Hepatic stellate cell (primary cell): ENCODE measurements around the gene S100A14.
A peak's percentile ranks its signal among the peaks of the same experiment; 100 is the strongest.

Source experiments
- DNase-seq: peaks from one replicate; pipeline ENCODE4 v3.0.0; 2011; ENCODE audit warnings: low spot score

The S100A14 gene

DNA sequence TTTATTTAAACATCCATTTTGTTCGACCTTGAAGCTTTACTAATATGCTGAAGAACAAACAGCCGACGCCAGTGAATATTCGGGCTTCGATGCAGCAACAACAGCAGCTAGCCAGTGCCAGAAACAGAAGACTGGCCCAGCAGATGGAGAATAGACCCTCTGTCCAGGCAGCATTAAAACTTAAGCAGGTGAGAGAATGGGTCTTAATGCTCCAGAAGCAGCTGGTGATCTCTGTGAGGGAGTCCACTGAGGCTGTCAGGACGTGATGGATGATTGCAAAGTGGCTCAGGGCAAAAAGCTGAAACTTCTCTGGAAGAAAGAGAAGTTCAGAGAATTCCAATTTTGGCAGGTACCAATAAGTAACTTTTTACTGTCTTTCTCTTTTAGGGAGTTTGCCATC lies 22.1 kb upstream of the S100A14 start:
- no peak for DNase-seq

DNA sequence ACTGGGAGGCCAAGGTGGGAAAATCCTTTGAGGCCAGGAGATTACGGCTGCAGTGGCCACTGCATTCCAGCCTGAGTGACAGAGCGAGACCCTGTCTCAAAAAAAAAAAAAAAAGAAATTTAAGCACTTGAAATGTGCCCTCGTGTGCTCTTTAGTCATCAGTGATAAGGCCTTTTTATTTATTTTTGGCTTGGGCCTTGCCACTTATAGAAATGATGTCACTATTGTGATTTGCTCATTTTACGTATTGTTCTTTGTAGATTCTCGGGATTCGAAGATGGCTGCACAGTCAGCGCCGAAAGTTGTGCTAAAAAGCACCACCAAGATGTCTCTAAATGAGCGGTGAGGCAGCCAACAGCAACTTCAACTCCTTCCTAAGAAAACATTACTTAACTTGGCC lies 20.2 kb upstream of the S100A14 start:
- DNase-seq = no peak

DNA sequence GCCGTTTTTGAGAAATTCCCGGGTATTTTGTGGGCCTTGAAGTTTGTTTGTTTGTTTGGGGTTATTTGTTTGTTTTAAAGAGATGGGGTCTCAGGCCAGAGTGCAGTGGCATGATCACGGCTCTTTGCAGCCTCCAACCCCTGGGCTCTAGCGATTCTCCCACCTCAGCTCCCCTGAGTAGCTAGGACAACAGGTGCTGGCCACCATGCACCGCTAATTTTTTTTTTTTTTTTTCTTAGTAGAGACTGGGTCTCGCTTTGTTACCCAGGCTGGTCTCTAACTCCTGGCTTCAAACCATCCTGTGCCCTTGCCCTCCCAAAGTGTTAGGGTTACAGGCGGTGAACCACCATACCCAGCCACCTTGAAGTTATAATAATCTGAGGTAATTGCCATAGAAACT lies 19.7 kb upstream of the S100A14 start:
- DNase-seq = no peak

DNA sequence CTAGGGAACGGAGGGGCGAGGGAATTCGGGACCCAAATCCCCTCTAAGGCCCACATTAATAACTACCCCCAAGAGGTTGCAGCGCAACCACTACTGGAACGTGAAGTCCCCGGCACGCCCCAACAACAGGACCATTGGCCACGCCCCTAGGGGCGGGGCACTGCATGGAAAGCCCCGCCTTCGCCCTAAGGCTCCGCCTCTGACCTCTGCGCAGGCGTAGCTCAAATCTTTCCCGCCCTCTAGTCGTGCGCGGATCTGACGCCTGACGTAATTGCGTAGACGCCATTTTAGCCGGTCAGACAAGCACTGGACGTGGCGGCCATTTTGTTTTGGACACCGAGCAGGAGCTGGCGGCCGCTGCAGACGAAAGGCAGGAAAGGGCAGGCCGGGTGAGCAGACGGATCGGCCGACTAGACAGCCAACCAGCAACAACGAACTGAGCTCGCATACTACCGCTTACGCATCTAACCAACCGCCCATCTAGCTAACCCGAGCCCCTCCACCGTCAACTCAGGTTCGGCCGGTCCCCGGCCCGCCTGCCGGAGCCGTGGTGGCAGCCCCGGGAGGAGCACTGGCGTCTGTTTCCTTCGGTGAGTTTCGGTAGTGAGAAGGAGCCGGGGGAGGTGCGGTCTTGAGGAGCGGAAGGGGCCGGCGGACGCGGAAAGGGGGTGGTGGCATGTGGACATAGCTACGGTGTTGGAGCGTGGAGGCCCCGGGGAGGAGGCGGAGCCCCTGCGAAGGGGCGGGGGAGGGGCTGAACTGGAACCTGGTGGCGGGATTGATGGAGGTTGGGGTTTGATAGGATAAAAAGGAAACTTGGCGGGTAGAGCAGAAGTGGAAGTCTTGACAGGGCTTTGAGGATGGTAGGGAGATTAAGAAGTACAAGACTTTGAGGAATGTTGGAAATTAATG lies 17.9 kb upstream of the S100A14 start, which contains the start of gene CHTOP:
Gene CHTOP (plus strand): TSS at position 313 of the 912 bp plus-strand sequence. CDS start 2,523 bp downstream, outside the sequence.
- peak; percentile 98 for DNase-seq

DNA sequence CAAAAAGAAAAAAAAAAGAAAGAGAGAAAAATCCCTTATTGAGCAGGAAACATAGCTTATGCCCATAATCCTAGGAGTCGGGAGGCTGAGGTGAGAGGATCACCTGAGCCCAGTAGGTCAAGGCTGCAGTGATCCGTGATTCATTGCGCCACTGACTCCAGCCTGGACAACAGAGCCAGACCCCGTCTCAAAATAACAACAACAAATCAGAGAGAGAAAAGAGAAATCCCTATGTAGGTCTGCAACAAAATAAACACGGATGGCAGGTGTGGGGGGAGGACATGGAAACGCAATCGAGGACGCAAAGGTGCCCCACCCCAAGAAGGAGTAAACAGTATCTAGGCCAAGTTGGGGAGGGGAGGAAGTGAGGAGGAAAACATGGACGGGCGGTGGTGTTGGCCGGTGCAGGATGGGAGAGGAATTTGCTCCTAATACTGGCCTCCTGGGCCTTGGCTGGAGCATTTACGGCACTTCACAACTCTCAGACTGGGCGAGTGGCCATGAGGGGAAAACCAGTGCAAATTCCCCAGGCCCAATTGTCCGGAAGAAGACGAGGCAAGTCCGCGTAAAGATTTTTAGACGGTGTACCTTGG lies 17.1 kb upstream of the S100A14 start:
- no peak for DNase-seq

DNA sequence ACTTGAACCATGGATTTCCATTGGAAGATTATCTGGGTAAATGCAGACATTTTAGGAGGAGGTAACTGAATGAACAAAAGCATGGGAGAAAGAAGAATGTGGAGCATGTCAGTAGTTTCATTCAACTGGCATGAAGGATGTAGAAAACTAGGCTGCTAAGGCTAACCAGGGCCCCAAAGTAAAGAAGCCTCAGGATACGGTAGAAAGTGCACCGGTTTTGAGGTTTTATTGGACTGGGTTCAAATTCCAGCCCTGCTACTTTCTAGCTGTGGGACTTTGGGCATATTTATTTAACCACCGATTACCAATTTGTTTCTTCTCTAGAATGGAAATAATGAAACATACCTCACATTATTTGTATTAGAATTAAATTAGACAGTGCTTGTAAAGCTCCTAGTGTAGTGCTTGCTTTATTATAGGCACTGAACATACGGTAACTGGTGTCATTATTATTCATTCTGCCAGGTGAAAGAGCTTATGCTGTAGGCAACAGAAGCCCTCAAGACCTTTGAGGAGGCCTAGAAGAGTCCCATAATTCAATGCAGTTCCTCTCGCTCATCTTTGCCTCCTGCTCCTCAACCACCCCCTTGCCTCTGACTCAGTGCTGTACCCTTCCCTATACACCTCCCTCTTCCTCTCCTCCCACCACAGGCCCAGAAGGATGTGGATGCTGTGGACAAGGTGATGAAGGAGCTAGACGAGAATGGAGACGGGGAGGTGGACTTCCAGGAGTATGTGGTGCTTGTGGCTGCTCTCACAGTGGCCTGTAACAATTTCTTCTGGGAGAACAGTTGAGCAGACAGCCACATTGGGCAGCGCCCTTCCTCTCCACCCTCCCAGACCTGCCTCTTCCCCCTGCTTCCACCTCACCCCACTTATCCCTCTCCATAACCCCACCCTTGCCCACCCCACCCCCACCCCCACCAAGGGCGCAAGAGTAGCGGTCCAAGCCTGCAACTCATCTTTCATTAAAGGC lies 15.2 kb upstream of the S100A14 start:
- no peak for DNase-seq

DNA sequence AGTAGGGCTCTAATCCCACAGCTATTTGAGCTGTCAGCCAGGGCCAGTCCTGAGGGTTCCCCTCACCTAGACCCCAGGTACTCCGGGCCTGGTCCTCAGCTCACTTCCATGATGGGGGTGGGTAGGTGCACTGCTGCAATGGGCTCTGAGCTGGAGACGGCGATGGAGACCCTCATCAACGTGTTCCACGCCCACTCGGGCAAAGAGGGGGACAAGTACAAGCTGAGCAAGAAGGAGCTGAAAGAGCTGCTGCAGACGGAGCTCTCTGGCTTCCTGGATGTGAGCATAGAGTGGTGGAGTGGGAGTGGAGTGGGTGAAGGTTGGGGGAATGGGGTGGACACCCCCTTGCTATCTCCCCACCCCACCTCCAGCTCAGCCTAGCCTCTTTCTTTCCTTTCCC lies 14.3 kb upstream of the S100A14 start:
- no peak for DNase-seq

DNA sequence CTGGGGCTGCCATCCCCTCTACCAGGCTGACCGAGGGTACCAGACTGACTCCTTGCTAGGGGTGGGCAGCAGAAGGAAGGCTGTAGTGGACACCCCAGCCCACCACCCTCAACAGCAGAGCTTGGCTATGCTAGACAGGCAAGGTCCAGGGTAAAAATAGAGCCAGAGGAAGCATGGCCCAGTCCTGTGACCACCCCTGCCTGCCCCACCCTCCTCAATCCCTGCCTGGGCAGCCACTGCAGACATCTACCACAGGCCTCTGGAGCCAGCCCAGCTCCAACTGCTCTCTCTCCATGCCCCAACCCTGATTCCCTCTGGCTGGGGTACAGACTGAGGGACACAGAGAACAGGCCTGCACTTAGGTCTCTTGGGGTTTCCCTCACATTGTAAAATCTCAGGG lies 13.8 kb upstream of the S100A14 start:
- DNase-seq = no peak

DNA sequence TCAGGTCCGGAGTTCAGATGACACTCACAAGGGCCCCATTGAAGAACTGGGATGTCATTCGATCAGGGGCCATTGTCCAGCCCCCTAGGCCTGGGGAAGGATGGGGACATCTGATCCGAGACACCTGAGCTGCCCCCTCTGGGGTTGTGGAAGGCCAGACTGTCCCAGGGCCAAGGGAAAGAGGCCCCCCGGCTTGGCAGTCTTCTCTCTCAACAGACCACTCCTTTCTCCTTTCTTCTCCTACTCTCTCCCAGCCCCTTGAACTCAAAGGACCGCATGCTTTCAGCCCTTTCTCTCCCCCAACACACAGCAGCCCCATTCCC lies 13.2 kb upstream of the S100A14 start:
- no peak for DNase-seq

DNA sequence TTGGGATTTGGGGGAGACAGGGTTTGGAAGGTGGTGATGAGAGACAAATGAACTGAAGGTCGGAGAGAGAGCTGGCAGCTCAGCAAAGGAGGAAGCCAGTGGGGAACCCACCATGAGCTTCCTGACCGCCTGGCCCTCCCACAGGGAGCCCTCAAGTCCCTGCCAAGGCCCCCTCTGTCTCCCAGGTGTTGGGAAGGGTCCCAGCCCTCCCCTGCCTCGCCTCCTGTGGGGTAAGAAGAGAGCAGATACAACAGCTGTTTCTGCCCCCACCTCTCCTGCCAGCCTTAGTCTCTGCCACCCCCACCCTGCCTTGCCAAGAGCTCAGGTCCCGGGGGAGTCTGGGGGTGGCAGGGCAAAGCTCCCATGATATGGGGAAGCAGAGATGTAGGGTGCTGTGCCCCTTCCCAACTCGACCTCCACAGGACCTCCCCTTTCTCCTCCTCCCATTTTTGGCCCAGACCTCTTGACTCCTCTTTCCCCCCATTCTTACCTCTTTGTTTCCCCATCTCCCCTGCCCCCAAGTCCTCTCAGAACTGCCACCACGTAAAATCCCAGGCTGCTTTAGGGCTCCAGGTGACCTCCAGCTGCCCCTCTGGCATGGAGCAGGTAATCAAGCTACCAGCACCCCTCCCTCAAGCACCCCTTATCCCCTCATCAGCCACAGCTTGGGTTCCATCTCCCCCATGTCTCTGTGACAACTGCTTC lies 12.7 kb upstream of the S100A14 start:
- no peak for DNase-seq

DNA sequence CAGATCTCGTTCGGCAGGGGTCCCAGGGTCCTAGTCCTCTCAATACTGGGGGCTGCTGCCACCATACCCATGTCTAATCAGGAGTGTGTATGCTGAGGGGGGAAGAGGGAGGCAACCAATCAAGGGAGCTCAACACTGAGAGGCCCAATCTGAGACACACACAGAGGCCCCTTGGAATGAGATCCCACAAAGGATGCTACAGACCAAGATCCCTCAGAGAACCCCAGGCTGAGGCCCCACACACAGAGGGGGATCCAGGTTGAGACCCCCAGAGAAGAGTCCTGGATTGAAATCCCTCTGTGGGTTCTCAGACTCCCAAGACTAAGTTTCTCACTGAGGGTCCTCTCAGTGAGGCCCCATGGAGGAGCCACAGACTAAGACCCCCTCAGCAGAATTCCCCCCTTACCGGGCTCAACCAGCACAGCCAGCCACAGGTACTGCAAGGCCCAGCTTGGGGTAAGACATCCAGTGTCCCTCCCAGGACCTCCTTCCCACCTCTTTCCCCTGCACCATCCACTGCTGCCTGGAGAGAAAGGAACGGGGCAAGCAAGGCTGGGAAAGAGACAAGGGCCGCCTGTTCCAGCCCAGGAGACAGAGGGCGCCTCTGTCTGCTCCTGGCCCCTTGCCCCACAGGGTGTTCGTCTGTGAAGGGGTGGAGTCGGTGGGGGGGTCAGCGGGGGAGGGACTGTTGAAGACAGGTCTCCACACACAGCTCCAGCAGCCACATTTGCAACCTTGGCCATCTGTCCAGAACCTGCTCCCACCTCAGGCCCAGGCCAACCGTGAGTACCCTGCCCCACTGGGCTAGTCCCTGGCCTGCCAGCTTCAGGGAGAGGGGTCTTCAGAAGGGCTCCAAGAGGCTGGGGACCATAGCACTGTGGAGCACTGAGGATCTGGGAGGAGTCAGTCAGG lies 11.8 kb upstream of the S100A14 start, which contains the start of gene S100A1:
Gene S100A1 (plus strand): TSS at position 720 of the 912 bp plus-strand sequence. CDS start 2,088 bp downstream, outside the sequence.
- DNase-seq = no peak

DNA sequence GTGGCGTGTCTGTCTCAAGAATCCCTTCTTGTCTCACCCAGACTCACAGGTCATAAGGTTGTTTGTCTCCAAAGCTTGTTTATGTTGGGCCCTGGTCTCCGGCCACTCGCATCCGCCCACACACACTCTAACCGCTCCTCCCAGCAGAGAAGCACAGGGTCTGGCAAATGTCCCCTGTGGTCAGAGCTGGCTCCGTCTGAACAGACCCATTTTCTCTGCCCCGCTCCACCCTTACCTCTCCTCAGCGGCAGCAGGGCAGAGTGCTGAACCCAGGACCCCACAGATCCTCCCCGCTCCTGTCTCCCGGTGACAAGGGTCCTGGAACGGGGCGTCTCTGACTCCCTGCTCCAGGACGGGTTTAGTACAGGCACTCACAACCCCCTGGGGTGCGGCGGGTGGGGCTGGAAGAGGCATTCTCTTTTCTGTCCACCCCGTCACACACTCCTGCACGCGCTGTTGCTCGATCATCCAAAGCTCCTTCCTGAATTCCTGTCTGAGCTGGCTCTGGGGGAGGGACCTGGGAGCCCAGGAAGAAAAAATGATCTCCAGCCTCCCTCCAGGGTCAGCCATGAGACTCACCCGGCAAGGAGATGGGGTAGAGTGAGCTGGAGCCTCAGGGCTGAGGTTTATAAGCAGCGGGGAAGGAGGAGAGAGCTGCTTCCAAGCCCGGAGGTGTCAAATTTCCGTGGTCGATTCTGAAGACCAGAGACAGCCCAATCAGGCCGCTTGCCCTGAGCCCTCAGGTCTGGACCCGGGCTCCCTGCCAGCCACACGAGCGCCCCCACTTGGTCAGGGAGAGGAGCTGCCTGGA lies 11.0 kb upstream of the S100A14 start, which contains the start of gene S100A13:
Gene S100A13 (minus strand): TSS at position 602 of the 811 bp plus-strand sequence. CDS start 1,033 bp downstream, outside the sequence.
- peak; percentile 93 for DNase-seq

DNA sequence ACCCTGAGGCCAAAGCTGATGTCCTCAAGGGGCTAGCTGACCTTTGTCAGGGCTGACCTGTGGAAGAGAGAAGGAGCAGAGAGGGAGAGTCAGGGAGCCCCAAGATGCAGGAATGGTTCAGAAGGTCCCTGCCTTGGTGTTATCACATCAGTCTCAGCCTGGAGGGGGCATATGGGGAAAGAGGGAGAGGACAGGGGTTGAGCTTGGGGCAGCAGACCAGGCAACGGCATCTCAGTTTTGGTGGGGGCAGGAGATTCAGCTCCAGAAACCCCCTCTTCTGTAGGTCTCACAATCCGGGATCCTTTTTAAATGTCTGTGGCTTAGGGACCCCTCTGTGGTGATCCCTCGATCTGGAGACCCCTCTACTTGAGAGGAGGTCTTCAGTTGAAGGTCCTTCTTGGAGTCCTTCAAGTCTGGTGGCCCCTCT lies 10.4 kb upstream of the S100A14 start:
- no peak for DNase-seq

DNA sequence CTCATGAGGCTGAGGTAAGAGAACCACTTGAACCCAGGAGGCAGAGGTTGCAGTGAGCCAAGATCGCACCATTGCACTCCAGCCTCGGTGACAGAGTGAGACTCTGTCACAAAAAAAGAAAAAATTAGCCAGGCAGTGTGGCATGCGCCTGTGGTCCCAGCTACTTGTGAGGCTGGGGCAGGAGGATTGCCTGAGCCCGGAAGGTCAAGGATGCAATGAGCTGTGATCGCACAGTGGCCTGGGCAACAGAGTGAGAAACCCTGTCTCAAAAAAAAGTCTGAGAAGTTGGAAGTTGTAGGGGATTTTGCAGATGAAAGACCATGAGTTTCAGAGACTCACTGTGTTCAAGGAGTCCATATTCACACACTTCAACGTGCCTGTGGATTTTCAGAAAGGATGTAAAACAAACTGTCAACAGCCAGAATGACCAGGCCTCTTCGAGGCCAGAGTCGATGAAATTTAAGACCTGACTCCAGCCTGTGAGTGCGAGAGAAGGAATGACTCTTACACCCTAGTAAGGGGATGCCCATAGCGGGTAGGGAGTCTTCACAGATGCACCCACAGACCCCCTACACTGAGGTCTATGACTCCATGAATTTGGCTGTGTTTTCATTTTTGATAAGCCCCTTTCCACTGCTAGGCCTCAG lies 9.0 kb upstream of the S100A14 start:
- no peak for DNase-seq

DNA sequence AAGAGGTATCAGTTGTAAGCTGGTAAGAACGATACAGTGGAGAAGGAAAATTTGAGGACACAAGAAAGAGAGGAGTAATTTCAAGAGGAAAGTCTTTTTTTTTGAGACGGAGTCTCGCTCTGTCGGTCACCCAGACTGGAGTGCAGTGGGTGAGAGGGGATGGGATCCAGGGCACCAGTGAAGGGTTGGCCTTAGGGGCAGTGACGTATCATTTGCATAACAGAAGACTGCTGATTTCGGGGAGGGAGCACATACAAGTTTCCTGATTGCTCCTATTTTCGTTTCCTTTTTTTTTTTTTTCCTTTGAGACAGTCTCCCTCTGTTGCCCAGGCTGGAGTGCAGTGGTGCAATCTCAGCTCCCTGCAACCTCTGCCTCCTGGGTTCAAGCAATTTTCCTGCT lies 7.0 kb upstream of the S100A14 start:
- DNase-seq = no peak

DNA sequence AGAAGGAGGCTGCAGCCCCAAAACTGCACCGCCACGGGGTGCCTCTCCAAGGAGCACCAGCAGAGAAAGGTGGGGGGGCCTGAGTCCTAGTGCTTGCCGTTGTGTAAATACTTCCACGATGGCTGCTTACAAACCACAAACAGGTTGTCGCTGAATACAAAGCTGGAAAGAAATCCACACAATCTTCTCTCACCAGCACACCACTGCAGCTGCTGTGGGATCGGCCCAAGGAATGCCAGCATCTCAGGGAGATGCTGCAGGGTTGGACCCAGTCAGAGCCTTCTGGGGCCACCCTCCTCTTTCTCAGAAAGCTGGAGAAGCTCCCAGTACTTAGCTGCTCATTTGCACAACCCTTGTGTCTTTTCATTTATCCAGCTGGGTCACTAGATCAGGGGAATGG lies 3.0 kb upstream of the S100A14 start:
- no peak for DNase-seq

DNA sequence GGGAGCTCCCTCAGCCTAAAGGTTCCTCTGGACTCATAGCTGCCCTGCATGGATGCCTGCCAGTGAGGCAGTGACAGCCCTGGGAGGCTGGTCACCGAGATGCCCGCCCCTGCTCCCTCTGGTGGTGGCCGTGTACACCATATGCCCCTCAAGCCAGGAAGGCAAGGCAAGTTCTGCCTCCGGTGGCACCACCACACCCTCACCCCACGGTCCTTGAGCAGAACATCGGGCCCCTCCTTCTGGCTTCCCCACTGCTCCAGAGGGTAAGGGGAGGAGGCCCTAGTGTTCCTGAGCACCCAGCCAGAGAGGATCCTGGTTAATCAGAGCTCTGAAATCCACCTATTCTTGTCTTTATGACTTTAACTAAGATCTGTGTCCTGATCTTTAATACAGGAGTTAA lies 1.5 kb upstream of the S100A14 start:
- peak; percentile 72 for DNase-seq

DNA sequence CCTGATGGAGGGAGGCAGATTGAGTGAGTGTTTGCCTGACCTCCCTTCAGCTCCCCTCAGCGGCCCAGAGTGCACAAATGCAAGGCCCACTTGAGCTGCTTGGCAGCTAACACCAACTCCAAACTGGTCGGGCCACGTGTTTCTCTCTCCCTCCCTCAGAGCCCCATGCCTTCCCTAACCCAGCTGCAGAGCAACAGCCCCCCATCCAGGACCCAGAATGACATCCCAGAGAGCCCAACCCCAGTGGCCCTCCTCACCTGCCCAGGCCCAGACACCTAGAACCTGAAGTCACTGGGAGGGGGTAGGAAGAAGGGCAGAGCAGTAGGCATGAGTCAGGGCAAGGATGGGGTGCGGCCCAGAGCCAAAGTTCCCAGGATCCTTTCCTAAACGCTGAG lies 789 bp upstream of the S100A14 start:
- DNase-seq = no peak

DNA sequence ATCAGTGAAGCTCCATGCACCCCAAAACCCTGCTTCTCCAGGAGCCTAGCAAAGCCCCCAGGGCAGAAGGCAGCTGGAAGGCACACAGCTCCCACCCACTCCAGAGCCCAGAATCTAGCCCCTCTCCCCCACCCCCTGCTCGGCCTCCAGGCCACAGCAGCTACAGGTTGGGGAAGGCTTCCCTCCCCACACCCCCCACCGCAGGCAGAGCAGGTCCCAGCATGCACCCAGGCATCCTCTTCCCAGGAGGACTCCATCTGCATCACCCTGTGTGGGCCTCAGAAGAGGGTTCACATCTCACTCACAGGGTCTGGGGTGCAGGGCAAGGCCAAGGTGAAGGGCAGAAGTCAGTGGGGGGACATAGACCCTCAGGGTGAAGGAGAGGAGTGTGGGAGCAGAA lies 719 bp downstream of the S100A14 start:
- DNase-seq = no peak
